A673 (cell line): ENCODE results near the gene ARL6IP1. TPM values are rescaled to one million over a fixed set of nuclear protein-coding genes. Genes with fewer than 3 reads are reported as not detected.

ENCODE experiments used
- BruUV-seq: library from RNA; stranded (reverse); fragments of 400-500 nt; replicated peaks from 2 replicates; lab custom pipeline; 2021; lab: Mats Ljungman, UMichigan
- CTCF ChIA-PET: fragments of 300-600 bp; sonication (Branson Sonifier 250); formaldehyde crosslinking; loops from one replicate; lab custom pipeline; 2022; ENCODE audit warnings: antibody characterized with exemption; lab: Charles Lee
- POLR2A ChIA-PET: fragments of 300-600 bp; sonication (Branson Sonifier 250); formaldehyde crosslinking; loops from one replicate; lab custom pipeline; 2022; ENCODE audit warnings: antibody characterized with exemption; ENCODE audit not compliant: low non-redundant PET; lab: Charles Lee
- DNase-seq: peaks from one replicate; pipeline ENCODE4 v3.0.0-alpha.2; 2015; ENCODE audit warnings: low spot score
- H3K27ac ChIP-seq: fragments of 200-600 bp; sonication (generic); 2 replicates; pipeline ENCODE4 v1.5.1; 2016; ENCODE audit warnings: mixed run types, low read depth, mild to moderate bottlenecking, mixed read lengths, antibody characterized with exemption, low read length; ENCODE audit not compliant: poor library complexity, severe bottlenecking
- H3K27me3 ChIP-seq: fragments of 200-600 bp; sonication (generic); replicated peaks from 2 replicates; pipeline ENCODE4 v1.6.1; 2017; ENCODE audit warnings: mixed run types, low read depth, mild to moderate bottlenecking, mixed read lengths, antibody characterized with exemption, low read length; ENCODE audit not compliant: insufficient read depth, poor library complexity
- H3K36me3 ChIP-seq: fragments of 200-600 bp; sonication (generic); 2 replicates; pipeline ENCODE4 v1.6.1; 2016; ENCODE audit warnings: mixed run types, mild to moderate bottlenecking, mixed read lengths, antibody characterized with exemption, low read length; ENCODE audit not compliant: insufficient read depth, poor library complexity, severe bottlenecking
- H3K4me1 ChIP-seq: fragments of 200-600 bp; sonication (generic); 2 replicates; pipeline ENCODE4 v1.6.1; 2017; ENCODE audit warnings: mixed run types, mild to moderate bottlenecking, mixed read lengths, antibody characterized with exemption, low read length; ENCODE audit not compliant: insufficient read depth, poor library complexity, severe bottlenecking
- H3K4me3 ChIP-seq: fragments of 200-600 bp; sonication (generic); 2 replicates; pipeline ENCODE4 v1.5.1; 2016; ENCODE audit warnings: low read depth, mixed run types, mild to moderate bottlenecking, mixed read lengths, low read length; ENCODE audit not compliant: poor library complexity, severe bottlenecking
- H3K9me3 ChIP-seq: fragments of 200-600 bp; sonication (generic); 2 replicates; pipeline ENCODE4 v1.6.1; 2016; ENCODE audit warnings: mixed run types, low read depth, mild to moderate bottlenecking, mixed read lengths, antibody characterized with exemption, low read length; ENCODE audit not compliant: poor library complexity, severe bottlenecking
- CTCF ChIP-seq: fragments of 300-800, 200-600 bp; sonication (generic); conservative IDR thresholded peaks from 2 replicates; pipeline ENCODE4 v1.5.1; 2017; ENCODE audit warnings: low read depth, mild to moderate bottlenecking, antibody characterized with exemption, low read length, moderate library complexity, mixed read lengths
- EZH2 ChIP-seq: fragments of 200-600 bp; sonication (generic); IDR thresholded peaks from 2 replicates; pipeline ENCODE4 v1.6.1; 2017; ENCODE audit warnings: borderline replicate concordance, low read depth, mild to moderate bottlenecking, mixed read lengths, antibody characterized with exemption, low read length; ENCODE audit not compliant: poor library complexity, severe bottlenecking
- intact Hi-C: fragments of 100-400 bp; cut with micrococcal nuclease; formaldehyde crosslinking; loops from one replicate; pipeline ENCODE4 v1.10.0; 2022; ENCODE audit not compliant: unreplicated experiment
- total RNA-seq: library from RNA; stranded (reverse); gene quantifications from 2 replicates; pipeline ENCODE4 v1.2.3, GENCODE V29; 2021

The ARL6IP1 gene
- total RNA-seq, 1 experiment from 2014 or later, result 223 TPM

- peaks cover 40% of the 10 kb centered on the region for H3K4me1 ChIP-seq
- H3K4me3 ChIP-seq, result peak overlapping the region; percentile 94
- intact Hi-C loops, result loop anchor here (10.0 kb wide), 1 partner anchor 725 kb away; the partner anchor contains the start of genes CCP110 and GDE1
- H3K9me3 ChIP-seq, result no peaks in the 10 kb centered on the region
- peak overlapping the region; percentile 95 for H3K27ac ChIP-seq
- no TSS peak for BruUV-seq
- H3K27me3 ChIP-seq, result no peaks in the 10 kb centered on the region
- no peak for DNase-seq
- ChIA-PET CTCF (no interaction called here), POLR2A (no interaction called here)
- no peak for TF ChIP-seq CTCF
- TF ChIP-seq EZH2, result no peak
- H3K36me3 ChIP-seq, result peaks cover 49% of the 10 kb centered on the region
These were observed 1.8 kb downstream of the ARL6IP1 start for GRCh38 chr16:18799500-18799899.

- H3K27me3 ChIP-seq, result no peaks in the 10 kb centered on the region
- peaks cover 66% of the 10 kb centered on the region for H3K36me3 ChIP-seq
- peak overlapping the region; percentile 94 for H3K4me3 ChIP-seq
- H3K4me1 ChIP-seq, result peaks cover 22% of the 10 kb centered on the region
- no peak for DNase-seq
- TF ChIP-seq EZH2 (no peak), CTCF (no peak)
- ChIA-PET CTCF (no interaction called here), POLR2A (no interaction called here)
- no TSS peak for BruUV-seq
- intact Hi-C loops, result loop anchor here (10.0 kb wide), 1 partner anchor 727 kb away; the partner anchor contains the start of genes CCP110 and GDE1
- H3K27ac ChIP-seq, result no peak overlapping the region
- no peaks in the 10 kb centered on the region for H3K9me3 ChIP-seq
These were observed 3.6 kb downstream of the ARL6IP1 start for GRCh38 chr16:18797746-18798145.

- POLR2A ChIA-PET, result no interaction called here
- no peak for DNase-seq
- Histone ChIP-seq H3K9me3 (no peaks in the 10 kb centered on the region), H3K36me3 (peaks cover 80% of the 10 kb centered on the region), H3K4me1 (peaks cover 18% of the 10 kb centered on the region), H3K27ac (no peak overlapping the region), H3K4me3 (no peak overlapping the region), H3K27me3 (no peaks in the 10 kb centered on the region)
- TF ChIP-seq EZH2, result no peak
- no peak for TF ChIP-seq CTCF
- CTCF ChIA-PET, result no interaction called here
- intact Hi-C loops, result loop anchor here (10.0 kb wide), 1 partner anchor 728 kb away; the partner anchor contains the start of genes CCP110 and GDE1
- BruUV-seq, result no TSS peak
These were observed 5.0 kb downstream of the ARL6IP1 start for GRCh38 chr16:18796377-18796776.
